Measurements from ENCODE around the gene SCARB1.

Gene SCARB1

DNA sequence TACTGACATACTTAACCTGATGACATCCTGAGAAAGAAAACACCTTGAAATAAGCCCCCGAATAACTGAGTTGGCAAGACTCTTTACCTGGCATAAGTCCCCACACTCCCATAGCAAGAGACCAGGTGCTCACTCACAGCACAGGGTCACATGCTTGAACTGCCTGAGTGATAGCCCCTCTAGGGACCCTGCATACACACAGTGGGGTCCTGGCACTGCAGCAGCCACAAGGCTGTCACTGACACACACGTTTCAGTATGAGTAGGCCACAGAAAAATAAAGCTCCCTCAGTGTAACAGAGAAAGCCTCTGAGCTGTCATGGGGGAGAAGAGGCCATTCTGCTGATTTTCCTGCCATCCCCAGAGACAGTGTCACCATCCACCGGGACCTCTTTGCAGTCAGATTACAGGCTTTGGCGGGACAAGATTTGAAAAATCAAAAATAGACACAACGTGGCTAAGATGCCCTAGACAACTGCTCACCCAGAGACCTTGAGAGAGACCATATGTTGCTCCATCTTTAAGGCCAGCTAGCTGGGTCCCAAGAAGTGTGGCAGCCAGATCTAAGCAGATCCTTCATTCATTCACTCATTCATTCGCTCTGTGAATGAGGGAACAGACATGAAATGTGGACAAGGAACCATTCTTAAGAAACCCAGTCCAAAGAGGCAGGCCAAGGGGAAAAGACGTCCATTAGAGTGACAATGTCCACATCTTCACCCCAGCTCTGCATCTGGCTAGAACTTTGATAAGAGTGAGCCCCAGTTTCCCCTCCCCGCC, 1.6 kb downstream of the SCARB1 start:
- no peak for DNase-seq

DNA sequence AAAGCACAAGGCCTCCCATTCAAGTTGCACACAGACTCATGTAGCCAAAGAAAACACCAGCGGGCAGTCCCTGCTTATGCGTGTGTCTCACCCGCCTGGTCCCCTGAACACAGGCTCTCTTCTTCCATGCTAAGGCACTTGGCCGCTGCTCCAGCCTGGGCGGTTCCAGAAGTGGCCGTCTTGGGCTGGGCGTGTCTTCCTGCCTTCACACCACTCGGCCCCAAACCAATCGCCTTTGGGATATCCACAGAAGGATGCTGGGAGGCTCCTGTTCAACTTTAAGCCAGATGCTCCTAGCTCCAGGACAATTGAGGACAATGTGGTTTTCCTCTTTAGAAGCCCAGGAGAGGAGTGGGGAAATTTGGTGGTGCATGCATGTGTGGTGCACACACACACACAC, 2.2 kb downstream of the SCARB1 start:
- DNase-seq: no peak

DNA sequence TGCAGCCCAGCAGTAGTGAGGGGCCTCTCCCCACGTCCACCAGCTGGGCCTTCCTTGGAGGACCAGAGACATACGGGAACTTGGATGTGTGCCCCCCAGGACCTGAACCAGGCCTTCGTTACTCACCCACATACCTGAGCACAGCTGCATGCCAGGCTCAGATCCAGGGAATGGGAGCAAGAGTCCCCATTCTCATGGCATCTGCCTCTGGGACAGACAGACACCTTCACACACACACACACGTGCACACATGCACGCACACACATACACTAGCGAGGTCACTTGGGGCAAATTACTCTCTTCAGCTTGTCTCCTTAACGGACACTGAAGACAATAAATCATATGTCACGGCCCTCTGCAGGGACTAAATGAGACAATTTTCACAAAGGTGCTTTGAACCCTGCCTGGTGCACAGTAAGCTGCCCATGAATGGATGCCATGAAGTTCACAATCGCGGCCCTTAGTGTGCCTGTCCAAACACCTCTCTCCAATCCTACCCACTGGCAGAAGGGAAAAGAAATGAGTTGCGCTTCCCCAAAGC, 5.7 kb downstream of the SCARB1 start:
- no peak for DNase-seq

DNA sequence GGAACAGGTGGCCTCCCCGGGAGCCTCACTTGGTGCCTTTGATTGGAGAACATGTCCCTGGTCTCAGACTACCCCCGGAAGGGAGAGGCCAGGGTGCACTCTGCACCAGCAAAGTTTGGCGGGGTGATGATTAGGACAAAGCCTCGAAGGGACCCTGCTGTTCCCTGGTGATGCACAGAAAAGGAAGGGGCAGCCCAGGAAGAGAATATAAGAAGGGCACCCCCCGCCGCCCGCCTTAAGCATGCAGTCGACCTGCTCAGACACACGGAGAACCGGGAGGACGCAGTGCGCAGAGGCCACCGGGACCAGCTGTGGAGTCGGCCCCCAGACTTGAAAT, 6.9 kb downstream of the SCARB1 start:
- no peak for DNase-seq

DNA sequence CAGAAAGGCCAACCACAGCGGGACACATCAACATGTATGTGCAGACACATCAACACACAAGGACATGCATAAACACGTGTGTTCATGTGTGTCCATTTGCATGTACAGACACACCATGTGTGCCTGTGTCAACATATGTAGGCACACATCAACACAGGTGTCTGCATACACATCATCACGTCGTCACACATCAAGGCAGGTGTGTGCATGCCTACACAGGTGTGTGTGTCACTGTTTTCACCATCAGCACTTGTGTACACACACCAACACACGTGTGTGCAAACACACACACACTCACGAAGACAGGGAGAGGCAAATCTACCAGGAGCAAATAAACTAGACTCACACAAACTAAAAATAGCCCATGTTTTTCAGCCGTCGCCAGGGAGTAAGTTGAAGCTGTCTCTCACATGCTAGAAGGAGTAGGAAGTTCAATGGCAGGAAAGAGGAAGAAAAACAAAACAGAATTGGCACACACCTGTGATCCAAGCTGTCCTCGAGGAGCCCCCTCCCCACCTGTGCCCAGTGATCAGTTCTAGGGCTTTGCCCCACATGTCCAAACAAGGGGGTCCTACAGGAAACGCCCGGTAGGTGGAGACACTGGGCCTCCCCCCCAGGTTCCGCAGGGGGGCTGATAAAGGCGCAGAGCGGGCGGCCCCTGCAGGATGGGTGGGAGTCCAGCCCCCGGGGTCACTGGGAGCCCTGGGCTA, 7.4 kb downstream of the SCARB1 start:
- DNase-seq: peak; percentile 34 to 52

DNA sequence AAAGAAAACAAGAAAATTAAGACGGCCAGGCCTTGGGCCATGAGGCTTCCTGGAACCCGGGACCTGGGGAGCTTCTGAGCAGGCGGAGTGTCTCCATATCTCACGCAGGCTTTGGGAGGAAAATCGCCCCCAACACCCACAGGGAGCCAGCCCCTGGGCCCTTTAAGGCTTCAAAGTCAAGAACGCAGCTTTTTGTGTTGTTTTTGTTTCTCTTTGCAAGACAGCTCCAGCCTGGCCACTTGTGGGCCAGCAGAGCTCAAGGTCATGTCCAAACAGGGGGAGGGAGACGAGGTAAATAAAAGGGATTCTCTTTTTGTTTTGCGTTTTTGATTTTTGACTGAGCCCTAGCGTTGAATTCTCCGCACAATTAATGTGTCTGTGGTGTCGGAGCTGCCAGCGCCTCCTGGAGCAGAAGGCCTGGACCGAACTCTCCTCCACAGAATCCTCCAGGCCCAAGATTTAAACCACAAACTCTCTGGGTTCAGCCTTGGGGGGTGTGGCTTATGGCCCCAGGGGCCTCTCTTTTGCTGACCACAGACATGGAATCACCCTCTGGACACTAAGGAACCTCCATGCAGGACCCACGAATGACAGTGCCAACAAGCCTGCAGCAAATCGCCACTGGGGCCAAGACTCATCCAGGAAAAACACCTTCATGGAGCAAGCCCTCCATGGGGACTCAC, 8.2 kb downstream of the SCARB1 start:
- no peak for DNase-seq

DNA sequence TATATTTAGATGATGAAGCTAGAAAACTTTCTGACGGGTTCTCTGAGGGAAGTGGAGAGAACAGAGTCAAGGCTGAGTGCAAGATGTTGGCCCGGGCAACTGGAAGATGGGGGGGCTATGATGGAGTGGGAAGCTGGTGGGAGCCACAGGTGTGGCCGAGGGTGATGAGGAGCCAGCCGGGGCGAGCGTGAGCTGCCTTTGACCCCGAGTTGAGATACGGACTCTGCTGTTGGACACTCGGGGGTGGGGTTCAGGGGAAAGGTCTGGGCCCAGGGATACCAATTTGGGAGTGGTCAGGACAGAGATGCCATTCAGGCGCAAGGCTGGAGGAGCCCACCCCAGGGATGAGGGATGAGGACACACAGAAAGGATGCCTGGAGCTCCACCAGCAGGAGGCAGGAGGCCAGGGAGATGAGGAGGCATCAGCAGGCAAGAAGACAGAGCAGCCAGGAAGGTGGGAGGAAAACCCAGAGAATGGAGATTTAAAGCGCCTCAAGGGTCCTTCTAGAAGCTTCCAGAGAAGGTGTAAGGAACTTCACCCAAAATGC, 9.0 kb downstream of the SCARB1 start:
- DNase-seq: no peak

DNA sequence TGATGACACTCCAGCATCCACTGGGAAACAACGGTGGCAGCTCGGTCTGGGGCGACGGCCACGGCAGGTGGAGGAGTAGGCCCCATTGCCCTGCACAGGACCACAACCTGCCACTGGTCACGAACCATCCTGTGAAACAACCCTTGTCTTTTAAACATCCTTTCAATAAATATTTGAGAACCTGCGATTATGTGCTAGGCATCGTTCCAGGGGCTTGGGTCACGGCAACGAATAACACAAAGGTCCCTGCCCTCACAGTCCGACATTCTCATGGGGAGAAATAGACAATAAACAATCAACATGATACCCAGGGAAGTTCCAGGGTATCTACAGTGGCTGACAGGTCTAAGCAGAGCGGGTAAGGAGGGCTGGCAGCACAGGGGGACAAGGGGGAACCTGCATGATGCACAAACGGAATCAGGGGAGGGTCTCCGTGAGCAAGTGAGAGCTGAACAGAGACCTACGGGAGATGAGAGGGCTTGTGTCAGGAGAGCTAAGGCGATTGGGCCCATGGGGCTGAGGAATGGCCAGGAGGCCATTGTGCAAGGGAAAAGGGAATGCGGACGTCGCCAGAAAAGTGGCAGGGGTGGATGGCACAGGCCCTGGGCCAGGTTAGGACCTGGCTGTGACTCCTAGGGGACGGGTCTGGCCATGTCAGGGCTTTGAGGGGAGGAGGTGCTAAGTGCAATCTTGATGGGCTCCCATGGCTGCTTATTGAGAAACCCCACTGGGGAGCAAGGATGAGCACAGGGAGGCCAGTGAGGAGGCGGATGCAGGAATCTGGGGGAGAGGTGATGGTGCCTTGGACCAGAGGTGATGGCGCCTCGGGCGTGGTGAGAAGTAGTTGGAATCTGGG, 9.7 kb downstream of the SCARB1 start:
- DNase-seq: no peak

DNA sequence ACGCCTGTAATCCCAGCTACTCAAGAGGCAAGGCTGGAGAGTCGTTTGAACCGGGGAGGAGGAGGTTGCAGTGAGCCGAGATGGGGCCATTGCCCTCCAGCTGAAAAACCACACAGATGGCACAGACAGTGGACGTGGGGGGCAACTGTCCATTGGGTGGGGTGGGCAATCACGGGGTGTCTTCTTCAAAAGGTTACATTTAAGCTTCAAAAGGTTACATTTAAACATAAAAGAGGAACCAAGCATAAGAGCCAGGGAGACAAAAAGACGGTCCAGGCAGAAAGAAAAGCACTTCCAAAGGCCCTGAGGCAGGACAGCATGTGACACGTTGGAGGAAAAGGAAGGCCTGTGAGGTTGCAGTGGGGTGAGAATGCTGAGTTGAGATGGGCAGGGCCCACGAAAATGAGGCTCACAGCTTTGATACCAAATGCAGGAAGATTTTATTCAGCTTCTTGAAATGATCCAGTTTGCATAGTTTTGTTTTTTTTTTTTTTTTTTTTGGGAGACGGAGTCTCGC, 10.7 kb downstream of the SCARB1 start:
- peak; percentile 63 to 64 for DNase-seq

DNA sequence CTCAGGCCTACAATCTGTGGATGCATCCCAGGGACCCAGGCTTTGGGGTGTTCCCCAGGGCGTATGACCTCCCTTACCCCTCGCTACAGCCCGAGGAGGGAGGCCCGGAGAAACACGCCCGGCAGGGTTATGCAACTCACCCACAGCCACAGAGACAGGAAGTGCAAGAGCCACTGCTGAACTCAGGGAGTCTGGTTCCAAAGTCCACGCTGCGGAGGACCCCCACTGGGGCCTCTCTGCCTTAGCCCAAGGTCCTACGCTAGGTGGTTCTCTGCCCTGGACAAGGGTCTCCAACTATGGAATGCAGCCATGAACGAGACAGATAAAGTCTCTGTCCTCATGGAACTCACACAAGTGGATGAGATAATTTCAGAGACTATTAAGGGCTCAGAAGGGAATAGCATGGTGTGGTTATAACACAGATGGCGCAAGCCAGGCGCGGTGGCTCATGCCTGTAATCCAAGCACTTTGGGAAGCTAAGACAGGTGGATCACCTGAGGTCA, 11.3 kb downstream of the SCARB1 start:
- DNase-seq: peak; percentile 77 to 86

DNA sequence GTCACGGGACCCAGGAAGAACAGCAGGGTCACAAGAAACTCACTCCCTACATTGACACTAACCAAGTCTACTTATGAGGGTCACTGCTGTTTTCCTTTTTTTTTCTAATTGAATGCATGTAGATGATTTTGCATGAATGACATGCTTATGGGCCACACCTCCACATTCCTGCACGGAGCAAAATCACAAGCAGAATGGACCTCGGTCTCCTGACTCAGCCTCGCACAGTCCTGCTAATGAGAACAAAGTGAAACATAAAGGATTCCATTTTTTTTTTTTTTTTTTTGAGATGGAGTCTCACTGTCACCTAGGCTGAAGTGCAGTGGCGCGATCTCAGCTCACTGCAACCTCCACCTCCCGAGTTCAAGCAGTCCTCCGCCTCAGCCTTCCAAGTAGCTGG, 12.3 kb downstream of the SCARB1 start:
- no peak for DNase-seq

DNA sequence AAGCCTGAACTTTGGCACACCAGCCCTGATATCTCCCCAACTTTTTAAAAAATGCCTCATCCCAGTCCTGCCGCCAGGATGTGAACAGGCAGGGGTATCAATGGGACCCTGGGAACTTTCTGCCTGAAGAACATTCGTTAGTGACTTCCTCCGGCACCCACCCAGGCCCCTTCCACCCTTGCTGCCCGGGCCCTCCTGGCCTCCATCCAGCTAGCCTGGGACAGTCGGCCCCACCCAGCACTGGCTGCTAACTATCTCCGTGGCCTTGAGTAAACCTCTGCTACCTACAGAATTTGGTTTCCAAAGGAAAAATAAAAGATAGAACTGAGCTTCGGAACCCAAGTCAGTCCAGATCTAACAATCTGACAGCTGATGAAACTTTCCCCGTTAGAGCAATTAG, 14.3 kb downstream of the SCARB1 start:
- no peak for DNase-seq

DNA sequence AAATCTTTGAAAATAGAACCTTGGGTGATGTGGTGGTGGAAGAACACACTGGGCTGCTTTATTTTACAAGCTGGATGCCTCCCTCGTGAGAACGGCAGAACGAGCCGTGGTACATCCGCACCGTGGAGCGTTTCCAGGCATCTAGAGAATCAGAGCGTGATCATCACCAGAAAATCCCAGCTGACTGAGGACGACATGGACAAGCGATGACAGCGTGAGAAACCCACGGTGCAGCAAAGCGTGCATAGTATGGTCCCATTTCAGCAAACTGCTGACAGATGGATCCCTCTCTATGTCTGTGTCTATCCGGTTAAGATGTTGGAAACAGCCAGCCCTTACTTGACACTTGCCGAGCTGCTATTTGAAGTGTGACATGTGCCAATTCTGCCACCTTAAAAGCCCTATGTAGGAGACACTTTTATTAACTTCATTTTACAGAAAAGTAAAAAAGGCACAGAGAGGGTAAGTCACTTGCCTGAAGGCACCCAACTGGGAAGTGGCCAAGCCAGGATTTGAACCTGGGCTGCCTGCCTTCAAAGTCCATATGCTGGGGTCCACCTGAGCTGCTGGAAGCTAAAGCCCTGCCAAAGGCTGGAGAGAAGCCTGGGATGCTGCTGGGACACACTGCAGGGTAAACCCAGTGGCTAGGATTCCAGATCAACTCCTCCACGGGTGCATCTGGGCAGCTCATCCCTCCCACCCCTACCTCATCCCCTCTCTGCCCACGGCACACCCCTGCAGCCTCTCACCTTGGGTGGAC, 14.9 kb downstream of the SCARB1 start:
- DNase-seq: no peak

DNA sequence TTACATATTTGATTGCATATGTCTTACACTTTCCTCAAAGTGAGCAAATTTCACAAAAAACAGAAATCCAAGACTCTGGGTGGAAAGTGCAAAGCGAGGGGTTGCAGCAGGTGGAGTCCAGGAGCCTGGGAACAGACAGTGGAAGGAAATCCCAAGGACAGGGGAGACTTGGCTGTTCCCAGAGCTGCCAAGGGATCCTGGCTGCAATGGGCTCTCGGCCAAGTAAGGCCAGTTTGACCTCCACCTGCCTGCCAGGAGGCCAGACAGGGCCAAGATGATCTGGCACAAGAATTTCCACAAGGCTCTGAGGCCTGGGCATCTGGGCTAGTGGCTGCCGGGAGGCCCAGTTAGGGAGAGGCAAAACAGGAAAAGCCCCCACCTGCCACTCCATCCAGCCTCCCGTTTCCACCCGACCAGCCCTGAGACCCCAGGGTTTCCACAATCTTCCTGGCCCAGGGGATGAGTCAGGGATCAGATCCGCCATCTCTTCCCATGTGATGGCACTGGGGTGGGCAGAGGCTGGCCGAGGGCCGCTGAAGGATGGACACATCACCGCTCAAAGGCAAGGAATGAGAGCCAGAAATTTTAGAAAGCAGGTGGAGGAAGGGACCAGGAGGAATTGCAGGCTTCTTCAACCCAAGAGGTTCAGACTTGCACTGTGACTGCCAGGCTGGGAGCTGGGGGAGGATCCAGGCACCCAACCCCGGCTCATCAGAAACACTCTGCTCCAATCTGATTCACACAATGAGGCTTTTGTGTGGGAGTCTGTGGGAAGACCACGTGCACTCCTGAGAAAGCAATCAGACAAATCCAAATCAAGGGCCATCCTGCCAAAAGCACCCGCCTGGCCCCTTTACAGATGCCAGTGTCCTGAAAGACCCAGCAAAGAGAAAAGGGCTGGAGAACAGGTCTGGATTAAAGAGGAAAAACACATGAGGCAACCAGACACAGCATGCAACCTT, 16.3 kb downstream of the SCARB1 start:
- peak in 1 of 2 donors; percentile 9 for DNase-seq

DNA sequence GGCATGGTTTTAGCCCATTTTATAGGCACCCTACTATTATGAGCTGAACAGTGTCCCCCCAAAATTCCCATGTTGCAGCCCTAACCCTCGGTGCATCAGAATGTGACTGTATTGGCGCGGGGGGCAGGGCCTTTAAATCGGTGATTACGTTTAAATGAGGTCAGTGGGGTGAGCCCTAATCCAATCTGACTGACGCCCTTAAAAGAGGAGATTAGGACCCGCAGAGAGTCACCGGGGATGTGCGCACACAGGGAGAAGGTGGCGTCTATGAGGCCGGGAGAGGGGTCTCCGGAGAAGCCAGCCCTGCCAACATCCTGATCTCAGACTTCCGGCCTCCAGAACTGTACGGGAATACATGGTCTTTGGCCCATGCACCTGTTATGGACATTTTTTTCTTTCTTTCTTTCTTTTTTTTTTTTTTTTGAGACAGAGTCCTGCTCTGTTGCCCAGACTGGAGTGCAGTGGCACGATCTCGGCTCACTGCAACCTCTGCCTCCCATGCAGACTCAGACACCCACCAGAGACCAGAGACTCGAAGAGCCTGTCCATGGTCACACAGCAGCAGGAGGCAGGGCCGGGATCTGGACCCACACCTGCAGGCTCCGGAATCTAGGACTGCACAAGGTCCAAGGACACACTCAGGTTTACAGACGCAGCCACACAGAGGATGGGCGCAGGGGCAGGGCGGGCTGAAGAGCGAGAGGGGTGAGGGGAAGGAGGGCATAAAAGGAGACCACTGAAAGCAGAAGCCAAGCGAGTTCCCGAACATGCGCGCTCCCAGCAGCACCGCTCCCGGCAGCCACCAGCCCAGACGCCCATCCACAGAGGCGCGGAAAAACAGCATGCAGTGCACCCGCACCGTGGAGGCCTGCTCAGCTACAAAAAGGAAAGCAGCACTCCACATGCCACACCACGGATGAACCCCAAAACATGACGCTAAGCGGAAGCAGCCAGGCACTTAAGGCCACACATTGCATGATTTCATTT, 19.0 kb downstream of the SCARB1 start:
- DNase-seq: no peak

DNA sequence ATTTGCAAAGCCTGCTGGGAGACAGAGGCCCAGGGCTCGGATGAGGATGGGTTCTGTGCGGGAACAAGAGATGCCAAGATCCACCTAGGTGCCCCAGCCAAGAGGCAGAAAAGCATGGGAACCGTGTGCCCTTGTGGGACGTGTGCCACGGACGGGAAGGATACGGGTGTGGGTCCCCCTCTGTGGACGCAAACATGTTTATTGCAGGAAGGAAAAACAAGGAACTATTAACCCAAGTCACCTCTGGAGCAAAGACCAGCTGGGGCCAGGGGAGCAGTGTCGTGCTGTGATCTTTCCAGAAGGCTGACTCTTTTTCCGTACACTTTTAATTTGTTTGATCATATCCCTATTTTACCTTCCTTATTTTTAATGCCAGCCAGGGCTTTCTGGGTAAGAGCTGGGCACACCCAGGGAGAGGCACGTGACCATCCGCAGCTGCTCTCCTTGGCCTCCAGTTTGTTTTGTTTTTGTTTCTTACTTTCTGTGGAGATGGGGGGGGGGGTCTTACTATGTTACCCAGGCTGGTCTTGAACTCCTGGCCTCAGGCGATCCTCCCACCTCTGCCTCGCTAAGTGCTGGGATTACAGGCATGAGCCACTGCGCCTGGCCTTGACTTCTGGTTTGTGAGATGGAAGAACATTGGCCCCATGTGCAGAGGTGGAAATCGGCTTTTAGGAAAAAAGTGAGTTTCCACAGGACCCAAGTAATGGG, 20.7 kb downstream of the SCARB1 start:
- peak; percentile 7 to 45 for DNase-seq

DNA sequence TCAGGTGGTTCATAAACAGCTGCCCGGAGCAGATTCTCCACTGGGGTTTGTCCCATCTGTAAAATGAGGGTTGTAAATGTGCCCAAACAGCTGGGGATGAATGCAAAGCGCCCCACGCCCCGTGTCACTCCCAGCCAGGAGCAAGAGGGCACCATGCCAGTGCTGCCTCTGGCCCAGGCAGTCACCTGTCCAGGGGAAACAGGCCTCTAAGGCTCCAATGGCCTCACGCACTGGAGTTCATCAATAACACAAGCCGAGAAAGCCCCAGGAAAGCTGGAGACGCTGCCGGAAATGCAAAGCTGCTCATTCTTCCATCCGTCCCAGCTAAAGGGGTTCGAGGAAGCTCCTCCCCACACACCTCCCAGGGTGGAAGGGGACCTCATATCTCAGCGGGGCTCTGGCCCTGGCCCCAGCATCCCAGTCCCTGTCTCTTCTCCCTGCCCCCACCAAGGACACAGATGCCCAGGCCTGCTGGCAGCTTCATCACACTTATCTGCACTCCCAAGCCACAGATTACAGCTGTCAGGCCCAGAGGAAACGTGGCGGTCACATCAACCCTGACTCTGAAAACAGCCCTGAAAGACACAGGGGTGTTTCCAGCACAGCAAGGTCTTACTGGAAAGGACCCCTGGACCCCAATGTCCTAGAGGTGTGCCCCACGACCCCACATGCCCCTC, 21.5 kb downstream of the SCARB1 start:
- no peak for DNase-seq

All from inflammatory macrophage (primary cell).